ENCODE results near the gene PROX2. TPM values are rescaled to one million over a fixed set of nuclear protein-coding genes. Genes with fewer than 3 reads are reported as not detected.

PROX2 gene
- total RNA-seq, 1 donor from 2014 or later = not detected

DNA sequence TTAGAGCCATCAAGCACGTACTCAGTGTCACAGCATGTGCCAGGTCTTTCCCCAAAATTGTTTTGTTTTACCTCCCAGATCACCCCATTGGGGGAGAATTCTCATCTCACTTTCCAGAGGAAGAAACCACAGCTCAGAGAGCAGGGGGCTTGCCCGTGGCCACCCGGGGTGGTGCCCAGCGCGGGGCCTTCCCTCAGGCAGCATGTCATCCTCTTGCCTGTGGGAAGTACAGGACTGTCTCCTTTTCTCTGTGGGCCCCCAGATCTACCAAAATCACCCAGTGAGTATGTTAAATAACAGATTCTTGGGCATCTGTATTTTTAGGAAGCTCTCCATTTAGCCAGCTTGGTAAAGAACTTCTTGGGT lies 41.2 kb upstream of the PROX2 start:
- Histone ChIP-seq H3K27me3 (no peaks in the 10 kb centered on the region), H3K4me1 (peaks cover 44% of the 10 kb centered on the region), H3K4me3 (no peak overlapping the region), H3K36me3 (no peaks in the 10 kb centered on the region), H3K27ac (peak overlapping the region; percentile 26), H3K9me3 (no peaks in the 10 kb centered on the region)
- intact Hi-C loops (cut with DNase I) = loop anchor here (10.0 kb wide), 1 partner anchor 168 kb away; no protein-coding TSS in a partner anchor
- no peak for DNase-seq (ENCODE audit: extremely low spot score in 2 of 2)
- TF ChIP-seq, protein P1, sequence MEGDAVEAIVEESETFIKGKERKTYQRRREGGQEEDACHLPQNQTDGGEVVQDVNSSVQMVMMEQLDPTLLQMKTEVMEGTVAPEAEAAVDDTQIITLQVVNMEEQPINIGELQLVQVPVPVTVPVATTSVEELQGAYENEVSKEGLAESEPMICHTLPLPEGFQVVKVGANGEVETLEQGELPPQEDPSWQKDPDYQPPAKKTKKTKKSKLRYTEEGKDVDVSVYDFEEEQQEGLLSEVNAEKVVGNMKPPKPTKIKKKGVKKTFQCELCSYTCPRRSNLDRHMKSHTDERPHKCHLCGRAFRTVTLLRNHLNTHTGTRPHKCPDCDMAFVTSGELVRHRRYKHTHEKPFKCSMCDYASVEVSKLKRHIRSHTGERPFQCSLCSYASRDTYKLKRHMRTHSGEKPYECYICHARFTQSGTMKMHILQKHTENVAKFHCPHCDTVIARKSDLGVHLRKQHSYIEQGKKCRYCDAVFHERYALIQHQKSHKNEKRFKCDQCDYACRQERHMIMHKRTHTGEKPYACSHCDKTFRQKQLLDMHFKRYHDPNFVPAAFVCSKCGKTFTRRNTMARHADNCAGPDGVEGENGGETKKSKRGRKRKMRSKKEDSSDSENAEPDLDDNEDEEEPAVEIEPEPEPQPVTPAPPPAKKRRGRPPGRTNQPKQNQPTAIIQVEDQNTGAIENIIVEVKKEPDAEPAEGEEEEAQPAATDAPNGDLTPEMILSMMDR (IDR thresholded peaks at IDR 0.05) = no peak
- TF ChIP-seq POLR2AphosphoS5 (IDR thresholded peaks at IDR 0.05; ENCODE audit: insufficient read depth in 1 of 2, low read depth in 1 of 2) = no peak
- no peak for TF ChIP-seq POLR2A (IDR thresholded peaks at IDR 0.05)

DNA sequence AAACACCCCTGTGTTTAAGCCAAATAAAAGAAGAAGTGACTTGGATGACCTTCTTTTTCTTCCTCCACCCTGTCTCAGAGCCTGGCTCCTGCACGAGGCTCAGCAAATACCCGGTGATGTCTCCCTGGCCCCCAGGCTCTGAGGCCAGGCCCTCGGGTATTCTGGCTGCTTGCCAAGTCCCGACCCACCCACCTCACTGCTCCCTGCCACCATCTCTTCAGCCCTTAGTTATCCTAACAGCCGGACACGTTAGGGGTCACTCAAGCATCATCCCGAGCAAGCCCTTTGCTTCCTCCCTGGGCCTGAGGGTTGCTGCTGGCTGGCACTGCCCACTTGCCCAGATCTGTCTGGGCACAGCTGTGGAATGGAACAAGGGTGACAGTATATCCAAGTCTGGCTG lies 39.9 kb upstream of the PROX2 start:
- Histone ChIP-seq H3K36me3 (no peaks in the 10 kb centered on the region), H3K4me1 (peaks cover 44% of the 10 kb centered on the region), H3K4me3 (no peak overlapping the region), H3K27ac (peak overlapping the region; percentile 23), H3K27me3 (no peaks in the 10 kb centered on the region), H3K9me3 (no peaks in the 10 kb centered on the region)
- DNase-seq (ENCODE audit: extremely low spot score in 2 of 2) = no peak
- TF ChIP-seq, protein P1 (IDR thresholded peaks at IDR 0.05) = no peak
- intact Hi-C loops (cut with DNase I) = loop anchor here (10.0 kb wide), 1 partner anchor 169 kb away; no protein-coding TSS in a partner anchor

DNA sequence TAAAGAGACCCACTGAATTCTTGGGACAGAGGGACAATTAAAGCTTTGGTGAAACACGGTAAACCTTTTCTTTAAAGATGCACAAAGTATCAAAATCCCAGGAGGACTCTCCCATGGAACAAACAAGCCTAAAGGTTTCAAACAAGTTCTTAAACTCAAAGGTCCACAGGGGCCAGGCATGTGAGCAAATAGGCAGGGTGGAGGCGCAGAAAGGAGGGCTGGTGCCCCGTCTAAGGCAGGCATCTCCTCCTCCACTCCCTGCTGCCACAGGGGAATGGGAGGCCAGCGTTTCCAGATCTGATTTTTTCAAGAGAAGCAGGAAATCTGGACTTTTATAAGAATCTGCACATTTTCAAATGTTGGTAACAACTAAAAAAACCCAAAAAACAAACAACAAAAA lies 39.5 kb upstream of the PROX2 start:
- Histone ChIP-seq H3K27me3 (no peaks in the 10 kb centered on the region), H3K4me1 (peaks cover 44% of the 10 kb centered on the region), H3K9me3 (no peaks in the 10 kb centered on the region), H3K27ac (peak overlapping the region; percentile 23), H3K4me3 (no peak overlapping the region), H3K36me3 (no peaks in the 10 kb centered on the region)
- TF ChIP-seq POLR2AphosphoS5 (IDR thresholded peaks at IDR 0.05; ENCODE audit: insufficient read depth in 1 of 2, low read depth in 1 of 2) = no peak
- no peak for TF ChIP-seq POLR2A (IDR thresholded peaks at IDR 0.05)
- TF ChIP-seq, protein P1 (IDR thresholded peaks at IDR 0.05) = no peak
- intact Hi-C loops (cut with DNase I) = loop anchor here (10.0 kb wide), 1 partner anchor 169 kb away; no protein-coding TSS in a partner anchor
- DNase-seq (ENCODE audit: extremely low spot score in 2 of 2) = no peak

DNA sequence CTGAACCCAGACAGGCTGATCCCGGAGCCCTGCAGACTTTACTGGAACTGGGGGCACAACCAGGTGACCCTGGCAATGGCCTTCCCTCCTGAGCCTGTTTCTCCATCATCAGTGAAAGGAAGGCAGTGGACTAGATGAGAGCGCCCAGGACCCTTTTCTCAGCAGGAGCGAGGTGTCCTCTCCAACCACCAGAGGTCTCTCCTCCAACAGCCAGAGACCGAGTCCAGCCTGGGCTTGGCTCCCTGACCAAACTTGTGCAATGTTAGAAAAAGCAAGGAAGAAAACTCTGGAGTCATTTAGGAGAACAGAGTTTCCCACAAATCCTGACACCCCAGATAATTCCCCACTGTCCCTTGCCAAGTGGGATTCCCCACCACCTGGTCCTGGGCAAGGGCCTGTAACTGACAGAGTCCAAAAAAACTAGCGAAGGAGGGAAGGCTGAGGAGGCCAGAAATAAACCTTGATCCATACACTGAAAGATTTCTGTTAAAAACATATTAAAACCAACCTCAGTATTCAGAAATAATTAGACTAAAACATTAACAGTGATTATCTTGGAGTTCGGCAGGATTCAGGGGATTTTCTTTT lies 38.1 kb upstream of the PROX2 start:
- H3K4me1 ChIP-seq = peaks cover 44% of the 10 kb centered on the region
- no peaks in the 10 kb centered on the region for H3K9me3 ChIP-seq
- H3K4me3 ChIP-seq = no peak overlapping the region
- H3K36me3 ChIP-seq = no peaks in the 10 kb centered on the region
- H3K27me3 ChIP-seq = no peaks in the 10 kb centered on the region
- intact Hi-C loops (cut with DNase I) = loop anchor here (10.0 kb wide), 1 partner anchor 171 kb away; no protein-coding TSS in a partner anchor
- H3K27ac ChIP-seq = peak overlapping the region; percentile 37
- TF ChIP-seq POLR2AphosphoS5 (IDR thresholded peaks at IDR 0.05; ENCODE audit: insufficient read depth in 1 of 2, low read depth in 1 of 2) (peak in 1 of 2 donors; percentile 34), POLR2A (IDR thresholded peaks at IDR 0.05) (no peak)
- TF ChIP-seq, protein P1 (IDR thresholded peaks at IDR 0.05) = peak; percentile 53 to 68 (median 58)
- DNase-seq (ENCODE audit: extremely low spot score in 2 of 2) = no peak

DNA sequence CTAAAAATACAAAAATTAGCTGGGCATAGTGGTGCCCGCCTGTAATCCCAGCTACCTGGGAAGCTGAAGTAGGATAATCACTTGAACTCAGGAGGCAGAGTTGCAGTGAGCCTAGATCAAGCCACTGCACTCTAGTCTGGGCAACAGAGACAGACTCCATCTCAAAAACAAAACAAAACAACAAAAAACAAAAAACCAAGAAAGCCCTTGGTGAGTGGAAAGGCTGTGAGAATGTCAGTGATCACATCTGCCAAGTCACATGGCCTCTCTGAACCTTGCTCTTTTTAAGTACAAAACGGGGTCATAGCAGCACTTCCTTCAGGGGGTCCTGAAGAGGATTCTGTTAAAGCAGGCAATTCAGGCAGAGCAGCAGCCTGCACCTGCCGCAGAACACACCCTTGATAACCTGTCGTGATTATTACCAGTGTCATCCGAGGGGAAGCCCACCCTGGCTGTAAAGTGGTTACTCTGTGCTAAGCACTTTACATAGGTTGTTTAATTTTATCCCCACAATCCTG lies 37.5 kb upstream of the PROX2 start:
- H3K9me3 ChIP-seq = no peaks in the 10 kb centered on the region
- TF ChIP-seq POLR2A (IDR thresholded peaks at IDR 0.05) = no peak
- TF ChIP-seq, protein P1 (IDR thresholded peaks at IDR 0.05) = no peak
- TF ChIP-seq POLR2AphosphoS5 (IDR thresholded peaks at IDR 0.05; ENCODE audit: insufficient read depth in 1 of 2, low read depth in 1 of 2) = no peak
- H3K27me3 ChIP-seq = no peaks in the 10 kb centered on the region
- peaks cover 41% of the 10 kb centered on the region for H3K4me1 ChIP-seq
- no peak overlapping the region for H3K4me3 ChIP-seq
- H3K36me3 ChIP-seq = no peaks in the 10 kb centered on the region
- no peak overlapping the region for H3K27ac ChIP-seq
- intact Hi-C loops (cut with DNase I) = loop anchor here (10.0 kb wide), 1 partner anchor 171 kb away; no protein-coding TSS in a partner anchor
- no peak for DNase-seq (ENCODE audit: extremely low spot score in 2 of 2)
